IMR-90 (cell line): Measurements from ENCODE around the gene KCNAB1.

Source experiments
- CTCF ChIP-seq: conservative IDR thresholded peaks from 2 replicates; pipeline ENCODE4 v1.5.1; 2012; ENCODE audit warnings: mild to moderate bottlenecking, low read depth, low read length, improper control_type of control experiment
- POLR2A ChIP-seq: IDR thresholded peaks from 2 replicates; pipeline ENCODE4 v1.6.1; 2012; ENCODE audit warnings: mild to moderate bottlenecking, low read depth, low read length

- TF ChIP-seq POLR2A (no peak), CTCF (no peak)
Observed at GRCh38 chr3:156463123-156463522, 342.7 kb downstream of the KCNAB1 start.
